Stimulated activated CD8-positive, alpha-beta memory T cell treated with anti-CD3 and anti-CD28 coated beads, Interleukin-12 subunit alpha, Interleukin-12 subunit beta, amount 100 ng/mL, for 24 hours (primary cell): ENCODE measurements around the gene HTRA1.

Source experiments
- DNase-seq: peaks from one replicate; pipeline ENCODE4 v3.0.0-alpha.2; 2020; ENCODE audit errors: extremely low read depth

Gene HTRA1

GRCh38 chr10:122461367-122461728, at the start of gene HTRA1:
Gene HTRA1, plus strand, starts transcription at chr10:122461553. Its CDS starts 100 bp downstream, at chr10:122461653.
- DNase-seq, result no peak

DNA sequence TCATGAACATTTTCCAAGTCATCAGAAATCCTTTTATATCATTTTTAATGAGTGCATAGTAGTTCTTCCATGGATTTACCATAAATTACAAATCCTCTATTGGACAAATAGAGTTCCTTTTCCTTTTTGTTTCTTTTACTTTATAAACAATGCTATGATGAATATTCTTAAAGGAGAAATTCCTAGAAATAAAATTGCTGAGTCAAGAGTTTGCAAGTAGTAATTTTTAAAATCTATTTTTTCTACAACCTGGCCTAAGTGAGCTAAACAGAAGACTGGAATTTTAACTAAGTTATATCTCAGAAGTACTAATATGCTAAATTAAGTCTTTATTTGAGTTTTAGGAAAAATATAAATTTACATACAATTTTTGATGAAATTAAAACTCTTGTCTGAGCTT, 48.0 kb upstream of the HTRA1 start:
- no peak for DNase-seq

DNA sequence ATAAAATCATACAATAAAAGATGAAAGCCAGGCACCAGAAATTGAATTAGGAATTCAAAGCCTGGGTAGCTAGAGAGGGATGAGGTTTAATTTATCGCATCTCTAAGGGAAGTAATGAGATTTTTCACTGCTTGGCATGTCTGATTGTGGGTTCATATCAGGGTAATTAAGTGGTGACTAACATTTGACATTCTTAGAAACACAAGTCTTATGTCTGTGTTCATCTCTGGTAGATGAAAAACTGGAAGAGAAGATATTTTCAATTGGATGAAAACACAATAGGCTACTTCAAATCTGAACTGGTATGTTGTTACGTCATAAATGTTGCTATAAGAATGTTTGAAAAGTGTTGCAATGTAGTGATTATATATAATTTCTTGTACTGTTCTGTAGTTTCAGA, 43.7 kb upstream of the HTRA1 start:
- DNase-seq, result no peak

- no peak for DNase-seq
Observed at GRCh38 chr10:122419016-122419415, 42.3 kb upstream of the HTRA1 start.

- DNase-seq, result no peak
Observed at GRCh38 chr10:122419876-122420623, 41.3 kb upstream of the HTRA1 start.

DNA sequence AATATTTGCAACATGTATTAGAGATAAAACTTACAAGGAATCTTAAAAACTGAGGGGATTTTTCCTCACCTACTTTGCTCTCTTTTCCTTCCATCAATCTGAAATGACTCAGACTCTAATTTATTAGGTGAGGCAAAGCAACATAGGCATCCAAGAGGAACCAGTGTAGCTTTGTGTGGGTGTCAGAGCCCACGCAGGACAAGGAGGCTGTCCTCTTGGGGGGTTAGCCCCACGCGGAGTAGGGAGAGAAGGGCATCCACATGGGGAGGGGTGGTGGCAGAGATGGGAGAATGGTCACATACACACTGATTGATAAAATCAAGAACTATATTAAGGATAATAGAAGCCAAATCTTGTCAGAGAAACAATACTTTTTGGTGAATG, 40.7 kb upstream of the HTRA1 start:
- DNase-seq, result no peak

DNA sequence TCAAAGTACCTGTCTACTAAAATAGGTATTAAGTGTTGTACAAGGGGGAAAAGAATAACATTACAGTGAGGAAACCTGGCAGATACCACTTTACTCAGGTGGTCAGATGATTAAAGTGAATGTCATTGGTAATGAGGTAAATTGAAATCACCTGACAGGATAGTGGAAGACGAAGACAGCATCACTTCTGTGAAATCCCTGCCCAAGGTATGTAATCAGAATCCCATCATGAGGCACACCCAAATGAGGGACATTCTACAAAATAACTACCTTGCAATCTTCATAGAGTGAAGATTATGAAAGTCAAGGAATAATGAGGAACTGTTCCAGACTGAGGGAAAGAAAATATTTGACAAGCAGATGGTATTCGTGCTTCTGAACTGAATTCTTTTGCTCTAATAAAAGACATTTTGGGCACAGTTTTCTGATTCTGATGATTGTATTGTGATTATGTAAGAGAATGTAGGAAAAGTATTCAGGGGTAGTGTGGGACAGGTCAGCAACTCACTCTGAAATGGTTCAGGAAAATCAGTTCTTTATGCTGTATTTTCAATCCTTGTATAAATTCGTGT, 40.2 kb upstream of the HTRA1 start:
- no peak for DNase-seq

GRCh38 chr10:122421742-122422141, 39.6 kb upstream of the HTRA1 start:
- DNase-seq, result no peak

GRCh38 chr10:122422266-122422989, 38.9 kb upstream of the HTRA1 start:
- DNase-seq, result no peak

DNA sequence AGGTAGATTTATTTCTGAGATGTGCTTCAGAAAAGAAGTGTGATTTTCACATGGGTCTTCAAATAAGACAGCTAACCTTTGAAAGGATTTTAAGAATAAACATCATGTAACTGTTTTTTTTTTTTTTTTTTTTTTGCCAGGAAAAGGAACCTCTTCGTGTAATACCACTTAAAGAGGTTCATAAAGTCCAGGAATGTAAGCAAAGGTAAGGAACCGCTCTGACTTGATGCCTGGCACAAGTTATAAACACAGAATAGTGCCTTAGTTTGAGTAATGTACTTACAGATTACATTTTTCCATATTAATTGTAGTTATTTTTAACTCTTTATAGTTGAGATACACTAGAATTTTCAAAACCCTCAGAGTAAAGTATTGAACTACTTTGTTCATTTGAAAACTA, 37.3 kb upstream of the HTRA1 start:
- DNase-seq, result no peak

DNA sequence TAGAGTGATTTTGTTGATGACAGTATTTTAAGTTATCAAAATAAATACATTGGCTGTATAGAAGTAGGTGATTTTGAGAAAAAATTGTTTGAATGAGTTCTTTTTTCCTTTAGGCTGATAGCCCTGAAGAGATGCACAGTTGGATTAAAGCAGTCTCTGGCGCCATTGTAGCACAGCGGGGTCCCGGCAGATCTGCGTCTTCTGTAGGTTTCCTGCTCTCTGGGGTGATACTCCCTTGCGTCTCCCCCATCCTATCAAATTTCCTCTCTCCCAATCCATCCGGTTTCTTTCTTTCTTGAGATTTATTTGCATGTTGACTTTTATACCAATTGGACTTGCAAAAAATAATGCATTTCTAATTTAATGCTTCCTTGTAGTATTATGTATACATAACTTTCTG, 34.5 kb upstream of the HTRA1 start:
- no peak for DNase-seq

DNA sequence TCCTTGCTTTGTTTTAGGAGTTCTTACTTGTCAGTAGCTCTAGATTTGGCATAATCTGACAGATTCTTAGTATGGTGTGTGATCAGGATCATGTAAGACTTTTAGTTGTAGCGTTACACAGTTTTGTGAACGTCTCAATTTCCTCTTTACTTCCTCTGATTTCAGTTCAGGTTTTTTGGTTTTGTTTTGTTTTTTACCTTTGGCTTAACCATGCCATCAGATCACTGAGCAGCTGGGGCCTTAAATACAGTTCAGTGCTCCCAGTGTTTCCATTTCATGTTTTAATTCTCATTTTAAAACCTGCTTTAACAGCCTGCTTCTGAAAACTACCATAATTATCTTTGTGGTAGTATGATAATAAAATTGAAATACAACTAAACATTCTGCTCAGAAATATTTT, 34.1 kb upstream of the HTRA1 start:
- no peak for DNase-seq

DNA sequence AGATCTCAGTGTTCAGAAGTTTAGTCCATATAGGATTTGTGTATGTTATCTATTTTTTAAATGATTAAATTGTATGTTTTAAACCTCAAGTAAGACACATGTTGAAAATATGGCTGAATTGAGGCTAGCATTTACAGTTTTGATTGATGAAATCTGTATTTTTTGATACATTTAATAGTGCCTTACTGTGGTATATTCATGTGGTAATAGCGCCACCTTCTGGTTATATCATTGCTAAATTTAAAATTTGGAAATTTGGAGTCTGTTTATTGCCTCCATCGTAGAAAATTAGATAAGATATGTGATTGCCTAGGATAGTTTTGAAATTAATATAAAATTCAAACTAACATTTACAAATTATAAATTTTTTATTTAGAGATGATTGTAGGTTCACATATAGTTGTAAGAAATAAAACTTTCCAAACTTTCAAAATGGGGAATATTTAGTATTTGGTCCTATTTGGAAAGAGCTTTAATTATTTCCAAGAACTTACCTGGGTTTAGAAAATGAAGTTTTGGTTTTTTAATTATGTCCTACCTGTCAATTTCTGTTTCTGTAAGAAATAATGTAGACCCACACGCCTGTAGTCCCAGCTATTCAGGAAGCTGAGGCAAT, 26.0 kb upstream of the HTRA1 start:
- DNase-seq, result no peak

DNA sequence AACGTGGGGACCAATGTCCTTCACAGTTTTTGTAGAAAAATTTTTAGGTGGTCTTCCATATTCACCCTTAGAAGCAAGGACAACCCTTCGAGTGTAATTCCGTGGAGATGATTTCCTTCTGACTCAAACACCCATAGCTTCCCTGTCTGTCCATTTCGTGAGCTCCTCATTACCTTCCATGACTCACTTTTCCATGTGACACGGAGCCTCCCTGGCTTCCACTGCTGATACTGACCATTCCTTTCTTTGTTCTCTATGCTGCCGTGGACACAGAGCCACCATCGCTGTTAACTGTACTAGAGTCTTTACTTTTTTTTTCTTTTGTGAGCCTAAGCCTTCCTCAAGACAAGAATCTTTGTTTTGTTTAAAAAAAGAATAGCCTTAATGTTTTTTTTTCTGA, 19.4 kb upstream of the HTRA1 start:
- DNase-seq, result no peak

- no peak for DNase-seq
Observed at GRCh38 chr10:122445469-122445868, 15.9 kb upstream of the HTRA1 start.

DNA sequence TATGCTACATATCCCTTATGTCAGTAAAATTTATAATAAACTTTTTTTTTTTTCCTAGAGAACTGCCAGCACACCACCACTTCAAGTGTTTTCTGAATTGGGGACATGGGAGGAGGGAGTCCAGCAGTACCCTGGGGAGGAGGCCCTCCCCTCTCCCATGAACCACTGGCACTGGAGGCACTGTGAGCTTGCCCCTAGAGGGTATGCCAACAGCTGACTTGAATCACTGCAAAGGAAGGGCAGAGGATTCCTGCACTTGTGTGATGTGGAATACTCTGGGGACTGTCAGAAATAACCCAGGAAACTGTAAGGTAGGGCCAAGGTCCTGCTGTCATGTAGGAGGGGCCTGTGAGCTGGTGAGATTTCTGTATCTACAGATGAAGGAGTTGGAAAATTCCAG, 15.4 kb upstream of the HTRA1 start:
- no peak for DNase-seq

DNA sequence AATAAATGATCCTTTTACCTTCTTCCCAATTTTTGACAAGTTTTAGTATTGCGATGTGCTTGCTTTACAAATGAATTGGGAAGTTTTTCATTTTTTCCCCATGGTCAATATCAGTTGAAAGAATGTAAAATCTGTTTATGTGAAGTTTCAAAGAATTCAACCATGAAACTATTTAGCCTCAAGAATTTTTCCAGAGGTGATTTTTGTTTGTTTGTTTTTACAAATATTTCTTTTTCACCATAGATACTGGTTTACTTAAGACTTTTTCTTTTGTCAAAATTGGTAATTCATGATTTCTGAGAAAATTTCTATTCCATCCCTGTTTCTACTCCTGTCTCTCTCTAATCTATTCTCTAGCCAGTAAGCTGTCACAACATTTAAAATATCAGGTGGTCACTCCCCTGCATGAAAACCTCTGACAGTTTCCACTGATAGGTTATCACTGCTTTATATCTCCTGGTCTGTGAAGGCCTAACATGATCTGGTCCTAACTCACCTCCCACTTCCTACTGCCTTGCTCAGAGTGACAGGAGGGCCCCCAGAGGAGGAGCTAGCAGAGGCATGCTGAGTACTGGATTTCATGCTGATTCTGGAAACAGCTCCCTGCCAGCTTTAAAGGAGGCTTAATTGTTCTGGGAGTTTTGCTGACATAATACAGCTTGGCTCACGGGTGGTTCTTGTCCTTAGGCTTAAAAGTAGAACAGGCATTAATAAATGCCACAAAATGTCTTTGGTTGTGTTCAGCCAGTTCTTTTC, 14.5 kb upstream of the HTRA1 start:
- no peak for DNase-seq

GRCh38 chr10:122448600-122448999, 12.8 kb upstream of the HTRA1 start:
- no peak for DNase-seq

DNA sequence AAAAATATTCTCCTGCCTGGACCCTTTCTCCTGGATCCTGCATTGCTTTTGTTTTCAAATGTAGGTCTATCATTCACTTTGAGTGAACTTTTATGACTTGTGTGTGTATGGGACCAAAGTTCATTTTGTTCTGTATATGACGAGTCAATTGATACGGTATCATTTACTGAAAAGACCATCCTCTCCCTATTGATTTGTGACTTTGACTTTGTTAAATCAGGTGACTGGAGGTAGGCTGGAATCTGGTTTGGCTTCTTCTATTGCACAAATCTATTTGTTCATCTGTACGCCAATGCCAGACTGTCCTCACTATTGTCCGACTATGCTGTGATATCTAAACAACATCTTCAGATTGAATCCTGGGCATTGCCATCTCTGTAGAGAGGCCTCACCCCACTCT, 12.2 kb upstream of the HTRA1 start:
- DNase-seq, result no peak

DNA sequence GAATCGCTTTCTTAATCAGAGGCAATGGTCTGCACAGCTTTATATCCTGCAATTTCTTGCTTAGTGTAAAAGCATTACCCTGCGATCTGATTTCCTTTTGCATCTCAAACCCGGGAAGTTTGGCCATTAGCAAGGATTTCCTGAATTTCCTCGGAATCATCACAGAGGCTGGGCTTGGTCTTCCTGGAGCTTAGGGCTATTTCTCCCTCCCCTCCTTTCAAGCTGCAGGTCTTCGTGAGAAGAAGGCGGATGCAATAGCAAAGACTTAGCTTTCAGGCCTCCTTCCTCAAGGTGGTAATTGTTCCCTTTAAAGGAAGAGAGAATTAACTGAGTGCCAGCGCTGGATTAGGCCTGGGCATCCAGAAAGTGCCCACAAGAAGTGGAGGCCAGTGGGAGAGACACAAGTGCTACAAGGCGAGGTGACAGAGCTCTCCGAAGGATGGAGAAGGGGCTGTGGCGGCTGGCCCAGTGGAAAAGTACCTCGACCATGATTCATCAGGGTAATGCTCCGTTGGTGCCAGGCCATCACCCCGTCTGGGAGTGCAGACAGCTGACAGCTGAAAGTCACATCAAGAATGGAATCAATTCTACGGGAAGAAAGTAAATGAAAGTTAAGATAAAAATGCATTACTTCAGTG, 10.9 kb upstream of the HTRA1 start:
- no peak for DNase-seq

- DNase-seq, result no peak
Observed at GRCh38 chr10:122454071-122454470, 7.3 kb upstream of the HTRA1 start.
